Neural cell (in vitro differentiated cells): Measurements from ENCODE around the gene BMPR1B. TPM values are rescaled to one million over a fixed set of nuclear protein-coding genes. Genes with fewer than 3 reads are reported as not detected.

ENCODE experiments used
- H2AFZ ChIP-seq: fragments of 200-600, 300-800 bp; sonication (generic), shearing (Covaris generic); 2 replicates; pipeline ENCODE4 v1.6.0; 2014; ENCODE audit warnings: low read depth, mild to moderate bottlenecking, antibody characterized with exemption, low read length, moderate library complexity
- H3F3A ChIP-seq: fragments of 200-600 bp; shearing (Covaris generic); 2 replicates; pipeline ENCODE4 v1.6.1; 2016; ENCODE audit warnings: mild to moderate bottlenecking, moderate library complexity, mixed read lengths, antibody characterized with exemption, low read length; ENCODE audit not compliant: insufficient read depth, poor library complexity, severe bottlenecking
- H3K27ac ChIP-seq: fragments of 200-600, 300-800 bp; sonication (generic), shearing (Covaris generic); 2 replicates; pipeline ENCODE4 v1.5.1; 2014; ENCODE audit warnings: mild to moderate bottlenecking, low read length, moderate library complexity
- H3K27me3 ChIP-seq: fragments of 300-800, 200-600 bp; sonication (generic), shearing (Covaris generic); 2 replicates; pipeline ENCODE4 v1.6.0; 2014; ENCODE audit warnings: mild to moderate bottlenecking, low read depth, low read length, moderate library complexity; ENCODE audit not compliant: insufficient read depth
- H3K36me3 ChIP-seq: fragments of 300-800, 200-600 bp; sonication (generic), shearing (Covaris generic); 2 replicates; pipeline ENCODE4 v1.5.1; 2014; ENCODE audit warnings: mild to moderate bottlenecking, antibody characterized with exemption, low read length, moderate library complexity; ENCODE audit not compliant: insufficient read depth
- H3K4me2 ChIP-seq: fragments of 300-800, 200-600 bp; sonication (generic), shearing (Covaris generic); 2 replicates; pipeline ENCODE4 v1.6.0; 2014; ENCODE audit warnings: mild to moderate bottlenecking, low read length
- H3K4me3 ChIP-seq: fragments of 300-800, 200-600 bp; sonication (generic), shearing (Covaris generic); 2 replicates; pipeline ENCODE4 v1.5.1; 2014; ENCODE audit warnings: mild to moderate bottlenecking, low read length, moderate library complexity
- H3K79me2 ChIP-seq: fragments of 200-600 bp; shearing (Covaris generic); replicated peaks from 2 replicates; pipeline ENCODE4 v1.6.0; 2014; ENCODE audit warnings: mild to moderate bottlenecking, low read length, moderate library complexity; ENCODE audit not compliant: insufficient read depth
- H3K9ac ChIP-seq: fragments of 300-800, 200-600 bp; sonication (generic), shearing (Covaris generic); 2 replicates; pipeline ENCODE4 v1.6.1; 2016; ENCODE audit warnings: mild to moderate bottlenecking, low read length, mixed read lengths
- H3K9me2 ChIP-seq: fragments of 200-600 bp; shearing (Covaris generic); 2 replicates; pipeline ENCODE4 v1.6.1; 2016; ENCODE audit warnings: mild to moderate bottlenecking, low read length, mixed read lengths; ENCODE audit not compliant: insufficient read depth
- H3K9me3 ChIP-seq: fragments of 200-600, 300-800 bp; sonication (generic), shearing (Covaris generic); 2 replicates; pipeline ENCODE4 v1.6.1; 2016; ENCODE audit warnings: mild to moderate bottlenecking, mixed run types, low read length, moderate library complexity, mixed read lengths
- H4K20me1 ChIP-seq: fragments of 200-600 bp; shearing (Covaris generic); 2 replicates; pipeline ENCODE4 v1.6.1; 2016; ENCODE audit warnings: mild to moderate bottlenecking, mixed run types; ENCODE audit not compliant: insufficient read depth
- EP300 ChIP-seq: fragments of 450-650 bp; conservative IDR thresholded peaks from 2 replicates; pipeline ENCODE4 v1.6.1; 2014; ENCODE audit warnings: antibody characterized with exemption, mild to moderate bottlenecking, moderate library complexity; ENCODE audit not compliant: poor library complexity, severe bottlenecking
- EZH2 ChIP-seq: fragments of 200-600, 300-800 bp; shearing (Covaris generic), sonication (generic); IDR thresholded peaks from 2 replicates; pipeline ENCODE4 v1.6.1; 2014; ENCODE audit warnings: antibody characterized with exemption, low read length, borderline replicate concordance, mild to moderate bottlenecking; ENCODE audit not compliant: insufficient read depth, poor library complexity, severe bottlenecking
- MXI1 ChIP-seq: fragments of 450-650 bp; conservative IDR thresholded peaks from 2 replicates; pipeline ENCODE4 v1.6.1; 2014; ENCODE audit warnings: antibody characterized with exemption, mild to moderate bottlenecking; ENCODE audit not compliant: poor library complexity, severe bottlenecking
- POLR2AphosphoS5 ChIP-seq: IDR thresholded peaks from 2 replicates; pipeline ENCODE4 v1.6.1; 2012
- RAD21 ChIP-seq: fragments of 450-650 bp; conservative IDR thresholded peaks from 2 replicates; pipeline ENCODE4 v1.6.1; 2014; ENCODE audit warnings: antibody characterized with exemption, mild to moderate bottlenecking, moderate library complexity
- REST ChIP-seq: IDR thresholded peaks from 2 replicates; pipeline ENCODE4 v1.6.1; 2012; ENCODE audit warnings: borderline replicate concordance
- SMC3 ChIP-seq: fragments of 450-650 bp; conservative IDR thresholded peaks from 2 replicates; pipeline ENCODE4 v1.6.1; 2014; ENCODE audit warnings: antibody characterized with exemption, mild to moderate bottlenecking, moderate library complexity; ENCODE audit not compliant: poor library complexity
- TAF1 ChIP-seq: IDR thresholded peaks from 2 replicates; pipeline ENCODE4 v1.6.1; 2012; ENCODE audit warnings: low read depth
- polyA plus RNA-seq: library from polyadenylated mRNA; depleted of rRNA; stranded (reverse); fragments of >200 nt; gene quantifications from 2 replicates; pipeline ENCODE4 v1.2.3, GENCODE V29; 2014
- TF ChIP-seq, protein P1 (sequence below): fragments of 450-650 bp; IDR thresholded peaks from 2 replicates; pipeline ENCODE4 v1.5.1; 2014; ENCODE audit warnings: antibody characterized with exemption, mild to moderate bottlenecking, moderate library complexity; ENCODE audit not compliant: poor library complexity, severe bottlenecking

BMPR1B gene
- polyA plus RNA-seq, 1 donor from 2014 or later: 1.6 TPM

GRCh38 chr4:94959307-94959706 is 201.6 kb downstream of the BMPR1B start:
- no peaks in the 10 kb centered on the region for H3K36me3 ChIP-seq
- H2AFZ ChIP-seq: no peak overlapping the region
- no peak overlapping the region for H3K4me2 ChIP-seq
- TF ChIP-seq, protein P1, sequence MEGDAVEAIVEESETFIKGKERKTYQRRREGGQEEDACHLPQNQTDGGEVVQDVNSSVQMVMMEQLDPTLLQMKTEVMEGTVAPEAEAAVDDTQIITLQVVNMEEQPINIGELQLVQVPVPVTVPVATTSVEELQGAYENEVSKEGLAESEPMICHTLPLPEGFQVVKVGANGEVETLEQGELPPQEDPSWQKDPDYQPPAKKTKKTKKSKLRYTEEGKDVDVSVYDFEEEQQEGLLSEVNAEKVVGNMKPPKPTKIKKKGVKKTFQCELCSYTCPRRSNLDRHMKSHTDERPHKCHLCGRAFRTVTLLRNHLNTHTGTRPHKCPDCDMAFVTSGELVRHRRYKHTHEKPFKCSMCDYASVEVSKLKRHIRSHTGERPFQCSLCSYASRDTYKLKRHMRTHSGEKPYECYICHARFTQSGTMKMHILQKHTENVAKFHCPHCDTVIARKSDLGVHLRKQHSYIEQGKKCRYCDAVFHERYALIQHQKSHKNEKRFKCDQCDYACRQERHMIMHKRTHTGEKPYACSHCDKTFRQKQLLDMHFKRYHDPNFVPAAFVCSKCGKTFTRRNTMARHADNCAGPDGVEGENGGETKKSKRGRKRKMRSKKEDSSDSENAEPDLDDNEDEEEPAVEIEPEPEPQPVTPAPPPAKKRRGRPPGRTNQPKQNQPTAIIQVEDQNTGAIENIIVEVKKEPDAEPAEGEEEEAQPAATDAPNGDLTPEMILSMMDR: no peak
- TF ChIP-seq REST (no peak), EP300 (no peak), POLR2AphosphoS5 (no peak), MXI1 (no peak), RAD21 (no peak), SMC3 (no peak), EZH2 (no peak), TAF1 (no peak)
- no peaks in the 10 kb centered on the region for H3K79me2 ChIP-seq
- no peaks in the 10 kb centered on the region for H3F3A ChIP-seq
- H3K4me3 ChIP-seq: no peak overlapping the region
- H3K9ac ChIP-seq: no peak overlapping the region
- H3K9me3 ChIP-seq: no peaks in the 10 kb centered on the region
- H3K27me3 ChIP-seq: no peaks in the 10 kb centered on the region
- H4K20me1 ChIP-seq: no peaks in the 10 kb centered on the region
- no peak overlapping the region for H3K27ac ChIP-seq
- no peaks in the 10 kb centered on the region for H3K9me2 ChIP-seq

DNA sequence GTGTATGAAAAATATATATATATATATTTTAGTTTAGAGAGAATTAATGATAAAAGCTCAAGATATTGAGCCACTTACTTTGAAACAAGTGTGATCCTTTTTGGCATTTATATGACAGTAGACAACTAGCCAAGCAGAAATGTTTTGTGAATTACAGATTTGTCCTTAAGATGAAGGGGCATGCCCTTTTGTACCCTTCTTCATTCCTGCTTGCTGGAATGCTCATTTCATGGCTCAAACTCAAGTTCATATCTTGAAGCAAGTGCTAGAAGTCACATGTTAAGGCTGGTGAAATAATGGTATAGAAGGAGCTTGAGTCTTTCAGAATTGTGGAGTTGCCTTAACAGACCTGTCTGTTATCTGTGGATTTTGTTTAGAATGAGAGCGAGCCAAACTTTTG is 203.0 kb downstream of the BMPR1B start:
- Histone ChIP-seq H3K36me3 (no peaks in the 10 kb centered on the region), H2AFZ (no peak overlapping the region), H3K9ac (no peak overlapping the region), H3K79me2 (no peaks in the 10 kb centered on the region), H3K4me2 (no peak overlapping the region), H3K4me3 (no peak overlapping the region), H3K9me3 (no peaks in the 10 kb centered on the region), H3K27me3 (no peaks in the 10 kb centered on the region), H4K20me1 (no peaks in the 10 kb centered on the region), H3F3A (no peaks in the 10 kb centered on the region), H3K27ac (no peak overlapping the region), H3K9me2 (no peaks in the 10 kb centered on the region)
- TF ChIP-seq RAD21 (no peak), REST (no peak), POLR2AphosphoS5 (no peak), TAF1 (no peak), MXI1 (no peak)
